ENCODE results near the gene SPEF2. TPM values are rescaled to one million over a fixed set of nuclear protein-coding genes. Genes with fewer than 3 reads are reported as not detected.
"Not testable (repeated sequence)": the region's sequence is repeated elsewhere in the genome, so short reads cannot be mapped to it uniquely, and the experiment has no call there.

The SPEF2 gene
- total and polyA plus RNA-seq, 5 donors from 2014 or later: 0.75 to 4.4 (median 1.5) TPM

GRCh38 chr5:35672296-35672655, 54.6 kb downstream of the SPEF2 start:
- not testable (repeated sequence) for H3K27me3 Mint-ChIP-seq; H3K36me3 Mint-ChIP-seq; H3K4me3 ChIP-seq (ENCODE audit: low read depth, low read length); H3K27me3 ChIP-seq (ENCODE audit: control insufficient read depth, insufficient read depth, low read length); H3K9me3 Mint-ChIP-seq; DNase-seq; H3K4me3 Mint-ChIP-seq; H3K36me3 ChIP-seq (ENCODE audit: control insufficient read depth, insufficient read depth, low read length); H3K9me3 ChIP-seq (ENCODE audit: control insufficient read depth in 2 of 2, low read length in 2 of 2); H3K27ac Mint-ChIP-seq; H3K27ac ChIP-seq (ENCODE audit: insufficient read depth, low read length, poor library complexity, severe bottlenecking); H3K4me1 ChIP-seq (ENCODE audit: control insufficient read depth, insufficient read depth, low read length, poor library complexity, severe bottlenecking); ATAC-seq (ENCODE audit: low read depth in 2 of 2)
- peaks cover 7 to 35% (median 23%) of the 10 kb centered on the region in 4 donors for H3K4me1 Mint-ChIP-seq

- Mint-ChIP-seq H3K36me3 (no peaks in the 10 kb centered on the region), H3K9me3 (no peaks in the 10 kb centered on the region), H3K27ac (peak overlapping the region in 1 of 3 donors; percentile 80), H3K27me3 (no peaks in the 10 kb centered on the region), H3K4me1 (peaks cover 7 to 35% (median 23%) of the 10 kb centered on the region in 4 donors), H3K4me3 (peak overlapping the region in 1 of 4 donors; percentile 11)
- peak; percentile 29 to 50 for ATAC-seq (ENCODE audit: low read depth in 2 of 2)
- H3K9me3 ChIP-seq (ENCODE audit: control insufficient read depth in 2 of 2, low read length in 2 of 2): no peaks in the 10 kb centered on the region
- H3K4me1 ChIP-seq (ENCODE audit: control insufficient read depth, insufficient read depth, low read length, poor library complexity, severe bottlenecking): peaks cover 7% of the 10 kb centered on the region
- no peaks in the 10 kb centered on the region for H3K27me3 ChIP-seq (ENCODE audit: control insufficient read depth, insufficient read depth, low read length)
- DNase-seq: no peak
- no peaks in the 10 kb centered on the region for H3K36me3 ChIP-seq (ENCODE audit: control insufficient read depth, insufficient read depth, low read length)
- no peak overlapping the region for H3K4me3 ChIP-seq (ENCODE audit: low read depth, low read length)
- no peak overlapping the region for H3K27ac ChIP-seq (ENCODE audit: insufficient read depth, low read length, poor library complexity, severe bottlenecking)
These were observed 55.3 kb downstream of the SPEF2 start for GRCh38 chr5:35672995-35673394.

GRCh38 chr5:35674049-35674448, 56.4 kb downstream of the SPEF2 start:
- Mint-ChIP-seq H3K27me3 (no peaks in the 10 kb centered on the region), H3K36me3 (no peaks in the 10 kb centered on the region), H3K4me3 (no peak overlapping the region), H3K9me3 (no peaks in the 10 kb centered on the region), H3K27ac (no peak overlapping the region), H3K4me1 (peaks cover 7 to 36% (median 23%) of the 10 kb centered on the region in 4 donors)
- no peaks in the 10 kb centered on the region for H3K27me3 ChIP-seq (ENCODE audit: control insufficient read depth, insufficient read depth, low read length)
- H3K36me3 ChIP-seq (ENCODE audit: control insufficient read depth, insufficient read depth, low read length): no peaks in the 10 kb centered on the region
- peaks cover 7% of the 10 kb centered on the region for H3K4me1 ChIP-seq (ENCODE audit: control insufficient read depth, insufficient read depth, low read length, poor library complexity, severe bottlenecking)
- H3K27ac ChIP-seq (ENCODE audit: insufficient read depth, low read length, poor library complexity, severe bottlenecking): no peak overlapping the region
- ATAC-seq (ENCODE audit: low read depth in 2 of 2): no peak
- H3K9me3 ChIP-seq (ENCODE audit: control insufficient read depth in 2 of 2, low read length in 2 of 2): no peaks in the 10 kb centered on the region
- H3K4me3 ChIP-seq (ENCODE audit: low read depth, low read length): no peak overlapping the region
- no peak for DNase-seq

GRCh38 chr5:35675392-35675791, 57.7 kb downstream of the SPEF2 start:
- H3K27ac Mint-ChIP-seq: no peak overlapping the region

GRCh38 chr5:35677878-35678277, 60.2 kb downstream of the SPEF2 start:
- Mint-ChIP-seq H3K27ac (no peak overlapping the region), H3K9me3 (peaks cover 0 to 2% (median 0%) of the 10 kb centered on the region in 7 donors), H3K36me3 (peaks cover 5% of the 10 kb centered on the region), H3K27me3 (no peaks in the 10 kb centered on the region), H3K4me1 (peaks cover 0 to 20% (median 12%) of the 10 kb centered on the region in 4 donors), H3K4me3 (no peak overlapping the region)
- Histone ChIP-seq H3K27me3 (ENCODE audit: control insufficient read depth, insufficient read depth, low read length) (no peaks in the 10 kb centered on the region), H3K4me3 (ENCODE audit: low read depth, low read length) (no peak overlapping the region), H3K9me3 (ENCODE audit: control insufficient read depth in 2 of 2, low read length in 2 of 2) (no peaks in the 10 kb centered on the region), H3K27ac (ENCODE audit: insufficient read depth, low read length, poor library complexity, severe bottlenecking) (no peak overlapping the region), H3K36me3 (ENCODE audit: control insufficient read depth, insufficient read depth, low read length) (no peaks in the 10 kb centered on the region), H3K4me1 (ENCODE audit: control insufficient read depth, insufficient read depth, low read length, poor library complexity, severe bottlenecking) (peaks cover 2% of the 10 kb centered on the region)
- DNase-seq (no peak), ATAC-seq (ENCODE audit: low read depth in 2 of 2) (no peak)

More at GRCh38 chr5:35675392-35675791, 57.7 kb downstream of the SPEF2 start:
- Mint-ChIP-seq H3K27me3 (no peaks in the 10 kb centered on the region), H3K4me1 (peaks cover 7 to 34% (median 26%) of the 10 kb centered on the region in 4 donors), H3K9me3 (peaks cover 0 to under 1% (median 0%) of the 10 kb centered on the region in 7 donors), H3K4me3 (no peak overlapping the region), H3K36me3 (no peaks in the 10 kb centered on the region)
- Histone ChIP-seq H3K36me3 (ENCODE audit: control insufficient read depth, insufficient read depth, low read length) (no peaks in the 10 kb centered on the region), H3K4me1 (ENCODE audit: control insufficient read depth, insufficient read depth, low read length, poor library complexity, severe bottlenecking) (peaks cover 7% of the 10 kb centered on the region), H3K9me3 (ENCODE audit: control insufficient read depth in 2 of 2, low read length in 2 of 2) (no peaks in the 10 kb centered on the region), H3K27me3 (ENCODE audit: control insufficient read depth, insufficient read depth, low read length) (no peaks in the 10 kb centered on the region), H3K27ac (ENCODE audit: insufficient read depth, low read length, poor library complexity, severe bottlenecking) (no peak overlapping the region), H3K4me3 (ENCODE audit: low read depth, low read length) (no peak overlapping the region)
- ATAC-seq (ENCODE audit: low read depth in 2 of 2) (no peak), DNase-seq (no peak)

GRCh38 chr5:35678661-35679060, 61.0 kb downstream of the SPEF2 start:
- no peak for ATAC-seq (ENCODE audit: low read depth in 2 of 2)
- no peaks in the 10 kb centered on the region for H3K27me3 ChIP-seq (ENCODE audit: control insufficient read depth, insufficient read depth, low read length)
- no peaks in the 10 kb centered on the region for H3K27me3 Mint-ChIP-seq
- H3K9me3 Mint-ChIP-seq: peaks cover 0 to 2% (median 0%) of the 10 kb centered on the region in 7 donors
- peak overlapping the region in 1 of 3 donors; percentile 82 for H3K27ac Mint-ChIP-seq
- DNase-seq: no peak
- H3K36me3 Mint-ChIP-seq: peaks cover 7% of the 10 kb centered on the region
- no peaks in the 10 kb centered on the region for H3K4me1 ChIP-seq (ENCODE audit: control insufficient read depth, insufficient read depth, low read length, poor library complexity, severe bottlenecking)
- no peaks in the 10 kb centered on the region for H3K9me3 ChIP-seq (ENCODE audit: control insufficient read depth in 2 of 2, low read length in 2 of 2)
- H3K4me1 Mint-ChIP-seq: peaks cover 0 to 15% (median 4%) of the 10 kb centered on the region in 4 donors
- no peak overlapping the region for H3K27ac ChIP-seq (ENCODE audit: insufficient read depth, low read length, poor library complexity, severe bottlenecking)
- H3K4me3 Mint-ChIP-seq: no peak overlapping the region
- H3K36me3 ChIP-seq (ENCODE audit: control insufficient read depth, insufficient read depth, low read length): no peaks in the 10 kb centered on the region
- no peak overlapping the region for H3K4me3 ChIP-seq (ENCODE audit: low read depth, low read length)

- Mint-ChIP-seq H3K4me3 (no peak overlapping the region), H3K9me3 (peaks cover 0 to 2% (median 0%) of the 10 kb centered on the region in 7 donors), H3K4me1 (peaks cover 0 to 11% (median 2%) of the 10 kb centered on the region in 4 donors), H3K27me3 (no peaks in the 10 kb centered on the region), H3K36me3 (peaks cover 7% of the 10 kb centered on the region), H3K27ac (peak overlapping the region in 1 of 3 donors; percentile 82)
- DNase-seq (no peak), ATAC-seq (ENCODE audit: low read depth in 2 of 2) (no peak)
- Histone ChIP-seq H3K36me3 (ENCODE audit: control insufficient read depth, insufficient read depth, low read length) (no peaks in the 10 kb centered on the region), H3K9me3 (ENCODE audit: control insufficient read depth in 2 of 2, low read length in 2 of 2) (no peaks in the 10 kb centered on the region), H3K4me1 (ENCODE audit: control insufficient read depth, insufficient read depth, low read length, poor library complexity, severe bottlenecking) (no peaks in the 10 kb centered on the region), H3K4me3 (ENCODE audit: low read depth, low read length) (no peak overlapping the region), H3K27me3 (ENCODE audit: control insufficient read depth, insufficient read depth, low read length) (no peaks in the 10 kb centered on the region), H3K27ac (ENCODE audit: insufficient read depth, low read length, poor library complexity, severe bottlenecking) (no peak overlapping the region)
These were observed 61.7 kb downstream of the SPEF2 start for GRCh38 chr5:35679357-35679756.

GRCh38 chr5:35681911-35682310, 64.2 kb downstream of the SPEF2 start:
- H3K9me3 ChIP-seq (ENCODE audit: control insufficient read depth in 2 of 2, low read length in 2 of 2): no peaks in the 10 kb centered on the region
- Mint-ChIP-seq H3K36me3 (peaks cover 7% of the 10 kb centered on the region), H3K4me1 (peaks cover 0 to 9% (median 2%) of the 10 kb centered on the region in 4 donors), H3K9me3 (peaks cover 0 to 2% (median 0%) of the 10 kb centered on the region in 7 donors), H3K4me3 (no peak overlapping the region), H3K27me3 (no peaks in the 10 kb centered on the region), H3K27ac (no peak overlapping the region)
- ATAC-seq (ENCODE audit: low read depth in 2 of 2) (no peak), DNase-seq (no peak)
- H3K4me1 ChIP-seq (ENCODE audit: control insufficient read depth, insufficient read depth, low read length, poor library complexity, severe bottlenecking): no peaks in the 10 kb centered on the region
- H3K27me3 ChIP-seq (ENCODE audit: control insufficient read depth, insufficient read depth, low read length): no peaks in the 10 kb centered on the region
- no peak overlapping the region for H3K27ac ChIP-seq (ENCODE audit: insufficient read depth, low read length, poor library complexity, severe bottlenecking)
- no peak overlapping the region for H3K4me3 ChIP-seq (ENCODE audit: low read depth, low read length)
- no peaks in the 10 kb centered on the region for H3K36me3 ChIP-seq (ENCODE audit: control insufficient read depth, insufficient read depth, low read length)

Data from CD4-positive, CD25-positive, alpha-beta regulatory T cell (primary cell).